ENCODE measurements around the gene OCSTAMP.

The OCSTAMP gene

GRCh38 chr20:46539113-46539512 is 11.3 kb downstream of the OCSTAMP start:
- H3K4me1 Mint-ChIP-seq: peaks cover 2% of the 10 kb centered on the region

GRCh38 chr20:46530640-46531039 is 19.8 kb downstream of the OCSTAMP start:
- Mint-ChIP-seq H3K27ac (no peak overlapping the region), H3K9me3 (no peaks in the 10 kb centered on the region), H3K4me3 (no peak overlapping the region), H3K36me3 (no peaks in the 10 kb centered on the region), H3K27me3 (peaks cover 7% of the 10 kb centered on the region), H3K4me1 (no peaks in the 10 kb centered on the region)
- ATAC-seq (ENCODE audit: low read depth): no peak
- DNase-seq (ENCODE audit: low spot score in 2 of 2): no peak

More at GRCh38 chr20:46539113-46539512, 11.3 kb downstream of the OCSTAMP start:
- Mint-ChIP-seq H3K9me3 (no peaks in the 10 kb centered on the region), H3K27me3 (peaks cover 12% of the 10 kb centered on the region), H3K36me3 (no peaks in the 10 kb centered on the region), H3K27ac (no peak overlapping the region), H3K4me3 (no peak overlapping the region)
- ATAC-seq (ENCODE audit: low read depth) (no peak), DNase-seq (ENCODE audit: low spot score in 2 of 2) (no peak)

GRCh38 chr20:46523696-46524328 is 26.6 kb downstream of the OCSTAMP start:
- H3K27me3 Mint-ChIP-seq: peaks cover 15% of the 10 kb centered on the region
- DNase-seq (ENCODE audit: low spot score in 2 of 2): no peak

DNA sequence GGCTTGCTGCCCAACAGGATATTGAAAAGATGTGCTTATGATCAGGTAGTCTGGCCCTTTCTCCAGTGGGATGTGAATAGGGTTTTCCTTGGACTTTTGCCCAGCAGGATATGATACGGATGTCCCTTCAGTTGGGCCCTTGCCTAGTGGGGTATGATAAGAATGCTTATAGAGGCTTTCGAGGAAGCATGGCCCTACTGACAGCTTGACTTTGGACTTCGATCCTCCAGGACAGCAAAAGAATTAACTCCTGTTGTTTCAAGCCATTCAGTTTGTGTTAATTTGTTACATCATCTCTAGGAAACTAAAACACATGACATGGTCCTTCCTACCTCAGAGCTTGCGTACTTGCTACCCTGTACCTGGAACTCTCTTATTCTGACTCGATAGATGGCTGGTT is 27.3 kb downstream of the OCSTAMP start:
- Mint-ChIP-seq H3K27me3 (peaks cover 14% of the 10 kb centered on the region), H3K36me3 (no peaks in the 10 kb centered on the region), H3K4me1 (no peaks in the 10 kb centered on the region), H3K4me3 (no peak overlapping the region), H3K9me3 (no peaks in the 10 kb centered on the region), H3K27ac (no peak overlapping the region)
- no peak for ATAC-seq (ENCODE audit: low read depth)
- DNase-seq (ENCODE audit: low spot score in 2 of 2): no peak

More at GRCh38 chr20:46523696-46524328, 26.6 kb downstream of the OCSTAMP start:
- H3K4me3 Mint-ChIP-seq: no peak overlapping the region
- no peaks in the 10 kb centered on the region for H3K4me1 Mint-ChIP-seq
- ATAC-seq (ENCODE audit: low read depth): no peak
- H3K9me3 Mint-ChIP-seq: no peaks in the 10 kb centered on the region
- no peaks in the 10 kb centered on the region for H3K36me3 Mint-ChIP-seq
- no peak overlapping the region for H3K27ac Mint-ChIP-seq

GRCh38 chr20:46520976-46521579 is 29.4 kb downstream of the OCSTAMP start:
- no peaks in the 10 kb centered on the region for H3K4me1 Mint-ChIP-seq
- no peaks in the 10 kb centered on the region for H3K9me3 Mint-ChIP-seq
- H3K27ac Mint-ChIP-seq: no peak overlapping the region
- peak; percentile 56 for ATAC-seq (ENCODE audit: low read depth)
- H3K27me3 Mint-ChIP-seq: peaks cover 8% of the 10 kb centered on the region
- H3K4me3 Mint-ChIP-seq: no peak overlapping the region
- H3K36me3 Mint-ChIP-seq: no peaks in the 10 kb centered on the region
- peak in 1 of 2 donors; percentile 16 for DNase-seq (ENCODE audit: low spot score in 2 of 2)

DNA sequence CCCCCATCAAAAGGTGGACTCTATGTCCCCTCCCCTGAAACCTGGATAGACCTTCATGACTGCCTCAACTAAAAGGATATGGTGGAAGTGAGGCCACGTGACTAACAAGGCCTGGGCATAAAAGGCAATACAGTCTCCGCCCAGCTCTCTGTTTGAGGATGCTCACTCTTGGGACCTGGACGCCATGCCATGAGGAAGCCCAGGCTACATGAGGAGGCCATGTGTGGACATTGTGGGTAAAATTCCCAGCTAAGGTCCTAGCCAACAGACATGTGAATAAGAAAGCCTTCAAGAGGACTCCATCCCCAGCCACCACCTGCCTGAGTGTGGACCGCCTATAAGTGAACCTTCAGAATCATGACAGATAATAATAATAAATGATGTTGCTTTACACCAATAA is 29.9 kb downstream of the OCSTAMP start:
- Mint-ChIP-seq H3K27ac (no peak overlapping the region), H3K27me3 (peaks cover 8% of the 10 kb centered on the region), H3K9me3 (no peaks in the 10 kb centered on the region), H3K4me1 (no peaks in the 10 kb centered on the region), H3K4me3 (no peak overlapping the region), H3K36me3 (no peaks in the 10 kb centered on the region)
- DNase-seq (ENCODE audit: low spot score in 2 of 2): no peak
- no peak for ATAC-seq (ENCODE audit: low read depth)

- no peaks in the 10 kb centered on the region for H3K9me3 Mint-ChIP-seq
- ATAC-seq (ENCODE audit: low read depth) (no peak), DNase-seq (ENCODE audit: low spot score in 2 of 2) (no peak)
- no peaks in the 10 kb centered on the region for H3K36me3 Mint-ChIP-seq
- H3K4me3 Mint-ChIP-seq: no peak overlapping the region
- peaks cover 8% of the 10 kb centered on the region for H3K27me3 Mint-ChIP-seq
- no peaks in the 10 kb centered on the region for H3K4me1 Mint-ChIP-seq
- no peak overlapping the region for H3K27ac Mint-ChIP-seq
Measured at GRCh38 chr20:46519471-46520068, 30.9 kb downstream of the OCSTAMP start.

DNA sequence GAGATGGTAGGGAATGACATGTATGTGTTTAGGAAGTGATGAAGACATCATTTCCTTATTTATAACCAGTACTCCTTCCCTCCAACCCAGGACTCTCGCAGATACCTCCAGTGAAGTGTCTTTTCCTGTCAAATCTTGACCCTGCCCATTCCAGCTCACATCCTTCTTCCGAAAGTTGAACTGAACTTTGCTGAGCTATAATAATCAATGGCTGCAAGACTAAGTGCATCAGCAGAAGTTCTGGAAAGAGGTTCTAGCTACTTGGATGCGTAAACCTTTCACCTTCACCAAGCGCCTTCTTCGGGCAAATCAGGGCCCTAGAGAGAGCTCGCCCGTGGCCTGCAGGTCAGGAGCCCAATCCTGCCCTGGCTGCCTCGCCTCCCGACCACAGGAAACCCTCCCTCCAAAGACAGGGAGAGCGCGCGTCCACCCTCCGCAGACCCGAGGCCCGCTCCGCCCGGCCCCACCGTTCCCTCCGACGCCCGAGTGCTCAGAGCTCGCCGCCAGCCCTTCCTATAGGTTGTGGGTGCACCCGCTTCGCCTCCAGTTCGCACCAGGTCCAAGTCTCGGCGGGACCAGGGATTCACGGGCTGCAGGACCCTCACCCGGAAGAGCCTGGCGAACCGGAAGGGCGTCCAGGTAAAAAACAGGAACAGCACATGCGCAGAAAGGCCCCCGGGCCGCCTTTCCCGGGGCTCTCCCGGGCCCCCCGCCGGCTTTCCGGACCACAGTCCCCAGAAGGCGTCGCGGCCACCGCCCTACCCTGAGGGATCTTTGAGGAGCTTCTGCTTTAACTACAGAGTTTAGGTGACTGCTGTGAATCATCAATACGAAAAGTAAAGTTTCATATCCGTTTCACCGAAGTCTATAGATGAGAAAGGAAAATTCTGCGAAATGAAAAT is 37.3 kb downstream of the OCSTAMP start, which contains the start of gene ZNF334:
TSS of gene ZNF334 (minus strand) at position 617 of the 902 bp plus-strand sequence. CDS start 1,457 bp downstream, outside the sequence.
- ATAC-seq (ENCODE audit: low read depth): peak; percentile 62
- Mint-ChIP-seq H3K36me3 (peaks cover 2% of the 10 kb centered on the region), H3K27ac (no peak within 1 kb of the TSS), H3K27me3 (peaks cover 13% of the 10 kb centered on the region), H3K4me3 (peak within 1 kb of the TSS; percentile 76), H3K9me3 (peaks cover 3% of the 10 kb centered on the region), H3K4me1 (peaks cover 6% of the 10 kb centered on the region)
- DNase-seq (ENCODE audit: low spot score in 2 of 2): no peak

DNA sequence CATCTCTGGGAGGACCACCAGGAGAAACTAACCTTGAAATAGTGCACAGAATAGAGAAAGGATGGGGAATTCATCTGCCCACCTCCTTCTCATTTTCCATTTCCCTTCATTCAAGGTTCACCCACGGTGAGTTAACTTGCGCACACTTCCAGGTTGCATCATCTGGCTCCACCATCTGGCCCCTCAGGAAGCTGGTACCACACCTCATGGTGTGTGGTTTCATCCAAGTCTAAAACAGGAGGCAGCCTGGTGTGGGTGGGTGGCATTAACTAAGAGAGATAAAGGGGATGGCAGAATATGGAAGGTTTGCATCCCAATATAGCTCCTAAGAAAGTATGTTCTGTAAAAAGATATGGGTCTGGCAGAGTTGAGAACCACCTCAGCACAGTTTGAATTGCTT is 40.9 kb downstream of the OCSTAMP start:
- no peak for ATAC-seq (ENCODE audit: low read depth)
- peaks cover 25% of the 10 kb centered on the region for H3K27me3 Mint-ChIP-seq

GRCh38 chr20:46507760-46508407 is 42.6 kb downstream of the OCSTAMP start:
- Mint-ChIP-seq H3K4me1 (no peaks in the 10 kb centered on the region), H3K9me3 (peaks cover 11% of the 10 kb centered on the region), H3K27me3 (peaks cover 27% of the 10 kb centered on the region), H3K27ac (no peak overlapping the region), H3K36me3 (peaks cover 6% of the 10 kb centered on the region), H3K4me3 (no peak overlapping the region)
- DNase-seq (ENCODE audit: low spot score in 2 of 2) (no peak), ATAC-seq (ENCODE audit: low read depth) (no peak)

More for the DNA sequence above, 40.9 kb downstream of the OCSTAMP start:
- Mint-ChIP-seq H3K27ac (no peak overlapping the region), H3K4me1 (peaks cover 6% of the 10 kb centered on the region), H3K36me3 (peaks cover 2% of the 10 kb centered on the region), H3K9me3 (peaks cover 3% of the 10 kb centered on the region), H3K4me3 (no peak overlapping the region)
- no peak for DNase-seq (ENCODE audit: low spot score in 2 of 2)

GRCh38 chr20:46505506-46505905 is 44.9 kb downstream of the OCSTAMP start:
- Mint-ChIP-seq H3K9me3 (peaks cover 27% of the 10 kb centered on the region), H3K36me3 (peaks cover 6% of the 10 kb centered on the region), H3K27me3 (peaks cover 25% of the 10 kb centered on the region), H3K4me3 (no peak overlapping the region), H3K4me1 (no peaks in the 10 kb centered on the region), H3K27ac (no peak overlapping the region)
- DNase-seq (ENCODE audit: low spot score in 2 of 2): no peak
- no peak for ATAC-seq (ENCODE audit: low read depth)

DNA sequence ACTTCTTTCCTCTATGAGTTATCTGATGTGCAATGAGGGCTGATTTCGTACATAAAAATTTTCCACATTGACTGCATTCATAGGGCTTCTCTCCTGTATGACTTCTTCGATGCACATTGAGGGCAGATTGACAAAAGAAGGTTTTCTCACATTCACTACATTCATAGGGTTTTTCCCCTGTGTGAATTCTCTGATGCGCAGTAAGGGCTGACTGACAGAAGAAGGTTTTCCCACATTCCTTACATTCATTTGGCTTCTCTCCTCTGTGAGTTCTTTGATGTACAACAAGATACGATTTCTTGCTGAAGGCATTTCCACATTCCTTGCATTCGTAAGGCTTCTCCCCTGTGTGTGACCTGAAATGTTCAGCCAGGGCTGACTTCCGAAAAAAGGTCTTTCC is 48.5 kb downstream of the OCSTAMP start:
- Mint-ChIP-seq H3K27ac (no peak overlapping the region), H3K27me3 (peaks cover 15% of the 10 kb centered on the region), H3K4me3 (no peak overlapping the region), H3K4me1 (no peaks in the 10 kb centered on the region), H3K36me3 (peaks cover 5% of the 10 kb centered on the region), H3K9me3 (peaks cover 25% of the 10 kb centered on the region)
- ATAC-seq (ENCODE audit: low read depth) (no peak), DNase-seq (ENCODE audit: low spot score in 2 of 2) (no peak)

DNA sequence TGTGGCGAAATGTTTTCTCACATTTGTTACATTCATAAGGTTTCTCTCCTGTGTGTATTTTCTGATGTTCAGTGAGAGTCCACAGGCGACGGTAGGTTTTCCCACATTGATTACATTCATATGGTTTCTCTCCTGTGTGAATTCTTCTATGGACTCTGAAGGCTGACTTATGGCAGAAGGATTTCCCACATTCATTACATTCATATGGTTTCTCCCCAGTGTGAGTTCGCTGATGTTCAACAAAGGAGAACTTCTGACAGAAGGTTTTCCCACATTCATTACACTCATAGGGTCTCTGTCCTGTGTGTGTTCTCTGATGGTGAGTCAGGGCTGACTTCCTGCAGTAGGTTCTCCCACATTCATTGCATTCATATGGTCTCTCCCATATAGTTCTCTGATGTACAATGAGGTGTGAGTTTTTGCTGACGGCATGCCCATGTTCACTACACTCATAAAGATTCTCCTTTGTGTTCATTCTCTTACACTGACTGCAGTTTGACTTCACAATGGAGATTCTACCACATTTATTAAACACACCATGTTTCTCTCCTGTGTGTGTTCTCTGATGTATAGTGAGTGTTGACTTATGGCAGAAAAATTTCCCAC is 49.0 kb downstream of the OCSTAMP start:
- Mint-ChIP-seq H3K4me1 (no peaks in the 10 kb centered on the region), H3K9me3 (peaks cover 25% of the 10 kb centered on the region), H3K36me3 (peaks cover 5% of the 10 kb centered on the region), H3K27me3 (peaks cover 18% of the 10 kb centered on the region), H3K4me3 (no peak overlapping the region), H3K27ac (no peak overlapping the region)
- no peak for ATAC-seq (ENCODE audit: low read depth)
- no peak for DNase-seq (ENCODE audit: low spot score in 2 of 2)
